Measurements from ENCODE around the gene HID1. TPM values are rescaled to one million over a fixed set of nuclear protein-coding genes. Genes with fewer than 3 reads are reported as not detected.
A peak's percentile ranks its signal among the peaks of the same experiment; 100 is the strongest.

HID1 gene
- total and polyA plus RNA-seq, 2 donors (not counting 1 experiment from before 2014, with no cell fraction given) = 3.9 to 4.0 TPM

DNA sequence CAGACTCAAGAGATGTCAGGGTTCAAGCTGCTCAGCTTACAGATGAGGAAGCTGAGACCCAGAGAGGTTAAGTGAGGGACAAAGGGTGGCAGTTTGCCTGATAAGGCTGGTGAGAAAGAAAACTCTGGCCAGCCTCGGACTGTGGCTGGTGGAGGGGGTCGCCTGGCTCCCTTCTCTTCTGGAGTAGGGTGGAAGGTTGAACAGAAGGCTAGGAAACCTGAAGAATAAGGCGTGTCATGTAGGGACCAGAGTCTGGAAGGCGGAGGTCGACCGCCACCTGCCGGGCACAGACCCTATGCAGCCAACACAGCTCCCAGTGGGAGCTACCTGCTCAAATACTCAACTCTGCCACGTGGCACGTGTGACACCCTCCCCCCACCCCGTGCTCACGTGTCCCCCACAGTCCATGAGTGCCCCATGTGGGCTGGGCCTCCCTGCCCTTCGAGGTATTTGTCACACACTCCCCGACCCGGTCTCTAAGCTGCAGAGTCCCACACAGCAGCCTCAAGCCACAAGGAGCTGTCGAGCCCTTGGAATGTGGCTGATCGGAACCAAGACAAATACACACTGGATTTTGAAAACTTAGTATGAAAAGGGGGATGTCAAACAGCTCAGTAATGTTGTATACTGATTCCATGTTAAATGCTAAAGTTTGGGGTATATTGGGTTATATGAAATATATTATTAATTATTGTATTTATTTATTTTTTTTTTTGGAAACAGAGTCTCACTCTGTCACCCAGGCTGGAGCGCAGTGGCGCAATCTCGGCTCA lies 11.8 kb downstream of the HID1 start:
- peak; percentile 67 for DNase-seq
- POLR2A ChIA-PET = interaction anchor here (0.8 to 1.5 kb wide), 4 partner anchors 52 to 241 kb away, joined by 3 to 8 read pairs (median 4); partner anchors contain the start of genes MRPL58 and NT5C
- Histone ChIP-seq H3K36me3 (replicated peaks in 1 of 2; ENCODE audit: control extremely low read depth in 1 of 2, control insufficient read depth in 1 of 2, extremely low read depth in 1 of 2, insufficient read depth in 2 of 2, low read length in 1 of 2) (no peaks in the 10 kb centered on the region), H4K20me1 (ENCODE audit: control insufficient read depth, insufficient read depth, low read length, poor library complexity, severe bottlenecking) (no peaks in the 10 kb centered on the region), H2AFZ (ENCODE audit: insufficient read depth, low read depth, low read length, poor library complexity, severe bottlenecking) (no peak overlapping the region), H3K27me3 (replicated peaks in 1 of 4; ENCODE audit: control extremely low read depth in 1 of 4, control insufficient read depth in 3 of 4, insufficient read depth in 4 of 4, low read length in 3 of 4) (peaks cover 0 to 12% (median 0%) of the 10 kb centered on the region in 4 experiments), H3K4me3 (ENCODE audit: control extremely low read depth in 1 of 5, extremely low read depth in 1 of 5, insufficient read depth in 1 of 5, low read depth in 2 of 5, low read length in 4 of 5) (no peak overlapping the region), H3K9ac (ENCODE audit: low read length) (no peak overlapping the region), H3K27ac (ENCODE audit: low read length in 2 of 2) (no peak overlapping the region), H3K9me3 (ENCODE audit: control extremely low read depth in 1 of 3, control insufficient read depth in 2 of 3, insufficient read depth in 1 of 3, low read length in 2 of 3) (no peaks in the 10 kb centered on the region), H3K4me1 (ENCODE audit: control insufficient read depth in 2 of 2, insufficient read depth in 2 of 2, low read length in 2 of 2) (peaks cover 2 to 16% of the 10 kb centered on the region in 2 donors), H3K4me2 (replicated peaks; ENCODE audit: low read depth, low read length, poor library complexity, severe bottlenecking) (no peak overlapping the region), H3K79me2 (ENCODE audit: control insufficient read depth, insufficient read depth, low read length) (no peaks in the 10 kb centered on the region)
- Mint-ChIP-seq H3K4me1 (peaks cover 7% of the 10 kb centered on the region), H3K27me3 (peaks cover 11% of the 10 kb centered on the region), H3K4me3 (no peak overlapping the region), H3K9me3 (ENCODE audit: insufficient read depth) (no peaks in the 10 kb centered on the region), H3K27ac (no peak overlapping the region)
- peak; percentile 31 for ATAC-seq (ENCODE audit: low read depth)
- CTCF ChIA-PET = interaction anchor here (0.5 to 4.9 kb wide), 57 partner anchors 8 to 793 kb away, joined by 3 to 139 read pairs (median 5); partner anchors contain the start of genes ARMC7, ATP5PD, HID1 and KCTD2
- TF ChIP-seq EZH2 (IDR thresholded peaks at IDR 0.05; ENCODE audit: borderline replicate concordance, insufficient read depth, low read depth, low read length, poor library complexity, severe bottlenecking) = no peak
- TF ChIP-seq, protein P1, sequence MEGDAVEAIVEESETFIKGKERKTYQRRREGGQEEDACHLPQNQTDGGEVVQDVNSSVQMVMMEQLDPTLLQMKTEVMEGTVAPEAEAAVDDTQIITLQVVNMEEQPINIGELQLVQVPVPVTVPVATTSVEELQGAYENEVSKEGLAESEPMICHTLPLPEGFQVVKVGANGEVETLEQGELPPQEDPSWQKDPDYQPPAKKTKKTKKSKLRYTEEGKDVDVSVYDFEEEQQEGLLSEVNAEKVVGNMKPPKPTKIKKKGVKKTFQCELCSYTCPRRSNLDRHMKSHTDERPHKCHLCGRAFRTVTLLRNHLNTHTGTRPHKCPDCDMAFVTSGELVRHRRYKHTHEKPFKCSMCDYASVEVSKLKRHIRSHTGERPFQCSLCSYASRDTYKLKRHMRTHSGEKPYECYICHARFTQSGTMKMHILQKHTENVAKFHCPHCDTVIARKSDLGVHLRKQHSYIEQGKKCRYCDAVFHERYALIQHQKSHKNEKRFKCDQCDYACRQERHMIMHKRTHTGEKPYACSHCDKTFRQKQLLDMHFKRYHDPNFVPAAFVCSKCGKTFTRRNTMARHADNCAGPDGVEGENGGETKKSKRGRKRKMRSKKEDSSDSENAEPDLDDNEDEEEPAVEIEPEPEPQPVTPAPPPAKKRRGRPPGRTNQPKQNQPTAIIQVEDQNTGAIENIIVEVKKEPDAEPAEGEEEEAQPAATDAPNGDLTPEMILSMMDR (IDR thresholded peaks at IDR 0.05) = no peak
- 26% methylated on average over 11 of the region's 19 CpGs for WGBS (ENCODE audit: insufficient coverage)
- intact Hi-C loops (cut with micrococcal nuclease) = loop anchor here (1.0 to 2.0 kb wide), 8 partner anchors 27 to 452 kb away; partner anchors contain the start of genes CDR2L, KCTD2, MIF4GD and MRPL58

Measured in B cell (primary cell).